ENCODE results near the gene TFDP1.

DNA sequence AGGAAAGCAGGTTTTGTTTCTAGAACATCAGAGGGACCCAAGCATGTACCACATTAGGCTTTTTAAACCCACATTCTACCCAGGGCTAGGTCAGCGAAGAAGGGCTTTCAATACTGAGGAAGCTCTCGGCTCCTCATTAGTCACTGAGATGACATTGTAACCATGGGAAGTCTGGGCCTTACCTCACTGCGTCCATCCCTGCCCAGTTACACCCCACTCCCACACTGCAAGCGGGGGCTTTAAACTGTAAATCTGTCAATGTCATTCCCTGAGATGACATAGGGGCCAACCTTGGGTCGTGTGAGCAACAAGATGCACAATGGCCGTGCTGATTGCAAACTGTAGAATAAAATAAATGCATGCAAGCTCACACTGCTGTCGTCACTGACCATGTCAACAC, 21.7 kb upstream of the TFDP1 start:
- TF ChIP-seq POLR2AphosphoS5 (IDR thresholded peaks at IDR 0.05; ENCODE audit: low read depth, low read length) (no peak), TAF1 (IDR thresholded peaks at IDR 0.05; ENCODE audit: borderline replicate concordance, insufficient read depth, low read length) (no peak), REST (IDR thresholded peaks at IDR 0.05; ENCODE audit: insufficient read depth in 1 of 2, low read depth in 2 of 2, low read length in 2 of 2) (no peak), SIN3A (IDR thresholded peaks at IDR 0.05; ENCODE audit: borderline replicate concordance, insufficient read depth, low read length) (no peak), FOXP2 (optimal IDR thresholded peaks at IDR 0.05; ENCODE audit: borderline replicate concordance, extremely low read depth, extremely low read length, insufficient read depth) (no peak)

Measured in PFSK-1 (cell line).